GM12891 (cell line): ENCODE results near the gene C1GALT1.

Source experiments
- PAX5 ChIP-seq: IDR thresholded peaks from 2 replicates; pipeline ENCODE4 v1.6.1; 2011; ENCODE audit warnings: low read length, moderate library complexity, mild to moderate bottlenecking; ENCODE audit not compliant: insufficient read depth, severe bottlenecking
- POLR2A ChIP-seq: IDR thresholded peaks from 2 replicates; pipeline ENCODE4 v1.6.1; 2011; ENCODE audit warnings: low read depth, low read length, control low read depth
- POLR2AphosphoS5 ChIP-seq: IDR thresholded peaks from 2 replicates; pipeline ENCODE4 v1.6.1; 2011; ENCODE audit warnings: low read depth, low read length, control low read depth
- POU2F2 ChIP-seq: IDR thresholded peaks from 2 replicates; pipeline ENCODE4 v1.6.1; 2011; ENCODE audit warnings: low read depth, mild to moderate bottlenecking, control low read depth, low read length, moderate library complexity
- SPI1 ChIP-seq: IDR thresholded peaks from 2 replicates; pipeline ENCODE4 v1.6.1; 2011; ENCODE audit warnings: low read depth, low read length, control low read depth
- TAF1 ChIP-seq: IDR thresholded peaks from 2 replicates; pipeline ENCODE4 v1.6.1; 2011; ENCODE audit warnings: low read depth, low read length, control low read depth

- TF ChIP-seq POLR2A (no peak), POLR2AphosphoS5 (no peak), SPI1 (no peak), PAX5 (no peak), TAF1 (no peak), POU2F2 (no peak)
Measured at GRCh38 chr7:7214398-7215347, 32.3 kb downstream of the C1GALT1 start.
